Measurements from ENCODE around the gene RAP1B. TPM values are rescaled to one million over a fixed set of nuclear protein-coding genes. Genes with fewer than 3 reads are reported as not detected.

The RAP1B gene
- total and polyA plus RNA-seq, 2 of the 13 experiments (the other 11 are each of a cell fraction or from before 2014, with no cell fraction given): 71.1 to 92.7 TPM

- WGBS (ENCODE audit: low lambda C conversion rate): 5% methylated on average over 6 of the region's 6 CpGs
- H3K27ac ChIP-seq (ENCODE audit: extremely low read length, insufficient read depth, low read length): no peak overlapping the region
- no peaks in the 10 kb centered on the region for H3K4me1 ChIP-seq (ENCODE audit: insufficient read depth, low read length)
- in situ Hi-C loops (cut with HindIII; ENCODE audit: extremely low pct_ligation_motif_present, low pct_unique_long_range_greater_than_20kb) (no loop called here), intact Hi-C loops (cut with micrococcal nuclease; ENCODE audit: unreplicated experiment) (no loop called here)
- FAIRE-seq: no peak
- CTCF ChIA-PET (ENCODE audit: low intra/inter-chr PET ratio, low total read pairs): no interaction called here
- H3K9me3 ChIP-seq (ENCODE audit: low read length): no peaks in the 10 kb centered on the region
- DNase-seq (ENCODE audit: low spot score): no peak
- H3K4me2 ChIP-seq (ENCODE audit: low read depth, low read length): no peak overlapping the region
- H4K20me1 ChIP-seq (ENCODE audit: insufficient read depth, low read length): no peaks in the 10 kb centered on the region
- H3K27me3 ChIP-seq (ENCODE audit: control insufficient read depth in 1 of 2, insufficient read depth in 2 of 2, low read length in 2 of 2): no peaks in the 10 kb centered on the region
- H3K9ac ChIP-seq (ENCODE audit: insufficient read depth, low read depth, low read length): no peak overlapping the region
- no TSS peak for BruUV-seq (replicated peaks)
- no peaks in the 10 kb centered on the region for H3K36me3 ChIP-seq (replicated peaks in 1 of 2; ENCODE audit: control insufficient read depth in 1 of 2, insufficient read depth in 2 of 2, low read length in 2 of 2)
- H3K4me3 ChIP-seq (replicated peaks in 1 of 3; ENCODE audit: insufficient read depth in 1 of 3, low read depth in 2 of 3, low read length in 3 of 3): no peak overlapping the region
- no peak for ATAC-seq
- H2AFZ ChIP-seq (ENCODE audit: low read length): no peak overlapping the region
- TF ChIP-seq CREB1 (IDR thresholded peaks at IDR 0.05): peak; percentile 54; the same call in 1 of the 2 replicates
- TF ChIP-seq CREB1 (CRISPR knock-in tag; IDR thresholded peaks at IDR 0.05): no peak
- TF ChIP-seq ATF7 (IDR thresholded peaks at IDR 0.05): peak; percentile 94
- TF ChIP-seq ATF7 (CRISPR knock-in tag; IDR thresholded peaks at IDR 0.05): no peak
- no peak for TF ChIP-seq ZNF766 (CRISPR knock-in tag; IDR thresholded peaks at IDR 0.05; ENCODE audit: borderline replicate concordance)
- H3K79me2 ChIP-seq (ENCODE audit: insufficient read depth, low read length): no peaks in the 10 kb centered on the region
- POLR2A ChIA-PET: interaction anchor here (0.5 kb wide), 1 partner anchor 209 kb away, joined by 3 read pairs; no protein-coding TSS in a partner anchor
These were observed 31.9 kb upstream of the RAP1B start for GRCh38 chr12:68578765-68579164.

- intact Hi-C loops (cut with micrococcal nuclease; ENCODE audit: unreplicated experiment): no loop called here
- ATAC-seq (no peak), FAIRE-seq (no peak), DNase-seq (ENCODE audit: low spot score) (no peak)
- H3K4me1 ChIP-seq (ENCODE audit: insufficient read depth, low read length): no peaks in the 10 kb centered on the region
- H3K9ac ChIP-seq (ENCODE audit: insufficient read depth, low read depth, low read length): no peak overlapping the region
- no peak overlapping the region for H3K27ac ChIP-seq (ENCODE audit: extremely low read length, insufficient read depth, low read length)
- no peaks in the 10 kb centered on the region for H3K9me3 ChIP-seq (ENCODE audit: low read length)
- WGBS (ENCODE audit: low lambda C conversion rate): 30% methylated on average over 5 of the region's 5 CpGs
- H3K4me2 ChIP-seq (ENCODE audit: low read depth, low read length): no peak overlapping the region
- no peaks in the 10 kb centered on the region for H4K20me1 ChIP-seq (ENCODE audit: insufficient read depth, low read length)
- BruUV-seq (replicated peaks): no TSS peak
- in situ Hi-C loops (cut with HindIII; ENCODE audit: extremely low pct_ligation_motif_present, low pct_unique_long_range_greater_than_20kb): no loop called here
- H3K36me3 ChIP-seq (replicated peaks in 1 of 2; ENCODE audit: control insufficient read depth in 1 of 2, insufficient read depth in 2 of 2, low read length in 2 of 2): no peaks in the 10 kb centered on the region
- no peaks in the 10 kb centered on the region for H3K79me2 ChIP-seq (ENCODE audit: insufficient read depth, low read length)
- no peaks in the 10 kb centered on the region for H3K27me3 ChIP-seq (ENCODE audit: control insufficient read depth in 1 of 2, insufficient read depth in 2 of 2, low read length in 2 of 2)
- CTCF ChIA-PET (ENCODE audit: low intra/inter-chr PET ratio, low total read pairs): no interaction called here
- H3K4me3 ChIP-seq (replicated peaks in 1 of 3; ENCODE audit: insufficient read depth in 1 of 3, low read depth in 2 of 3, low read length in 3 of 3): no peak overlapping the region
- H2AFZ ChIP-seq (ENCODE audit: low read length): no peak overlapping the region
- POLR2A ChIA-PET: interaction anchor here (0.5 kb wide), 1 partner anchor 208 kb away, joined by 3 read pairs; no protein-coding TSS in a partner anchor
- no peak for TF ChIP-seq RBFOX2 (IDR thresholded peaks at IDR 0.05; ENCODE audit: low read depth, low read length)
- no peak for TF ChIP-seq PBX2 (CRISPR knock-in tag; IDR thresholded peaks at IDR 0.05)
- TF ChIP-seq RCOR2 (CRISPR knock-in tag; IDR thresholded peaks at IDR 0.05): no peak
- TF ChIP-seq HNF4G (IDR thresholded peaks at IDR 0.05; ENCODE audit: borderline replicate concordance, low read depth, low read length): no peak
- no peak for TF ChIP-seq HNF4G (CRISPR knock-in tag; IDR thresholded peaks at IDR 0.05; ENCODE audit: borderline replicate concordance, low read depth)
- TF ChIP-seq, protein P1, sequence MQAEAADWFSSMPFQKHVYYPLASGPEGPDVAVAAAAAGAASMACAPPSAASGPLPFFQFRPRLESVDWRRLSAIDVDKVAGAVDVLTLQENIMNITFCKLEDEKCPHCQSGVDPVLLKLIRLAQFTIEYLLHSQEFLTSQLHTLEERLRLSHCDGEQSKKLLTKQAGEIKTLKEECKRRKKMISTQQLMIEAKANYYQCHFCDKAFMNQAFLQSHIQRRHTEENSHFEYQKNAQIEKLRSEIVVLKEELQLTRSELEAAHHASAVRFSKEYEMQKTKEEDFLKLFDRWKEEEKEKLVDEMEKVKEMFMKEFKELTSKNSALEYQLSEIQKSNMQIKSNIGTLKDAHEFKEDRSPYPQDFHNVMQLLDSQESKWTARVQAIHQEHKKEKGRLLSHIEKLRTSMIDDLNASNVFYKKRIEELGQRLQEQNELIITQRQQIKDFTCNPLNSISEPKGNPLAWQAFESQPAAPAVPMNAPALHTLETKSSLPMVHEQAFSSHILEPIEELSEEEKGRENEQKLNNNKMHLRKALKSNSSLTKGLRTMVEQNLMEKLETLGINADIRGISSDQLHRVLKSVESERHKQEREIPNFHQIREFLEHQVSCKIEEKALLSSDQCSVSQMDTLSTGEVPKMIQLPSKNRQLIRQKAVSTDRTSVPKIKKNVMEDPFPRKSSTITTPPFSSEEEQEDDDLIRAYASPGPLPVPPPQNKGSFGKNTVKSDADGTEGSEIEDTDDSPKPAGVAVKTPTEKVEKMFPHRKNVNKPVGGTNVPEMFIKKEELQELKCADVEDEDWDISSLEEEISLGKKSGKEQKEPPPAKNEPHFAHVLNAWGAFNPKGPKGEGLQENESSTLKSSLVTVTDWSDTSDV (CRISPR knock-in tag; IDR thresholded peaks at IDR 0.05): no peak
- TF ChIP-seq ZNF343 (CRISPR knock-in tag; IDR thresholded peaks at IDR 0.05): no peak
- TF ChIP-seq, protein P2, sequence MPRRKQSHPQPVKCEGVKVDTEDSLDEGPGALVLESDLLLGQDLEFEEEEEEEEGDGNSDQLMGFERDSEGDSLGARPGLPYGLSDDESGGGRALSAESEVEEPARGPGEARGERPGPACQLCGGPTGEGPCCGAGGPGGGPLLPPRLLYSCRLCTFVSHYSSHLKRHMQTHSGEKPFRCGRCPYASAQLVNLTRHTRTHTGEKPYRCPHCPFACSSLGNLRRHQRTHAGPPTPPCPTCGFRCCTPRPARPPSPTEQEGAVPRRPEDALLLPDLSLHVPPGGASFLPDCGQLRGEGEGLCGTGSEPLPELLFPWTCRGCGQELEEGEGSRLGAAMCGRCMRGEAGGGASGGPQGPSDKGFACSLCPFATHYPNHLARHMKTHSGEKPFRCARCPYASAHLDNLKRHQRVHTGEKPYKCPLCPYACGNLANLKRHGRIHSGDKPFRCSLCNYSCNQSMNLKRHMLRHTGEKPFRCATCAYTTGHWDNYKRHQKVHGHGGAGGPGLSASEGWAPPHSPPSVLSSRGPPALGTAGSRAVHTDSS (CRISPR knock-in tag; conservative IDR thresholded peaks at IDR 0.05): no peak
- TF ChIP-seq IKZF1 (IDR thresholded peaks at IDR 0.05): no peak
These were observed 31.4 kb upstream of the RAP1B start for GRCh38 chr12:68579254-68579653.

Measured in HepG2 (cell line).